HuH-7 (cell line): ENCODE results near the gene B3GALNT1.
A peak's percentile ranks its signal among the peaks of the same experiment; 100 is the strongest.

Experiments
- DNase-seq: peaks from one replicate; pipeline ENCODE4 v3.0.0; 2011; ENCODE audit warnings: low spot score

The B3GALNT1 gene

GRCh38 chr3:161104561-161105551 is at the start of gene B3GALNT1:
Gene B3GALNT1, minus strand, starts transcription at chr3:161105349. Its CDS starts 18,595 bp downstream, at chr3:161086754.
- peak; percentile 55 for DNase-seq

DNA sequence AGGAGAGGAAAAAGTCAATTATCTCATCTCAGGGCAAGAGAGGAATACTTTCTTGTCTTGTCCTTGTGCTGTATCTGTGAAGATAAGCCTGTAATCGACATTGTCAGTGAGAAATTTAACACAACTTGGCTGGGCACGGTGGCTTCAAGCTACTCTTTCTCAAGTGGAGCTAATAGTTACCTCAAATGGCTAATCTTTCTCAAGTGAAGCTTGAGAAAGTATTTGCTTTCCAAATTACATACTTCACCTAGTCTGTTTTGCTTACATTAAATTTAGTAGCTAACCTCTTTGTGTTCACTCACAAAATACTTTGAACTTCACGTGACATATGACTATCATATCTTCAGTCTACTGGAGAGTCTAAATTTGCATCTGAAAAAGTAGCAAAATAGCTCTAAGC is 48.3 kb upstream of the B3GALNT1 start:
- DNase-seq: no peak

- DNase-seq: no peak
These were observed 44.9 kb upstream of the B3GALNT1 start for GRCh38 chr3:161150001-161150525.

DNA sequence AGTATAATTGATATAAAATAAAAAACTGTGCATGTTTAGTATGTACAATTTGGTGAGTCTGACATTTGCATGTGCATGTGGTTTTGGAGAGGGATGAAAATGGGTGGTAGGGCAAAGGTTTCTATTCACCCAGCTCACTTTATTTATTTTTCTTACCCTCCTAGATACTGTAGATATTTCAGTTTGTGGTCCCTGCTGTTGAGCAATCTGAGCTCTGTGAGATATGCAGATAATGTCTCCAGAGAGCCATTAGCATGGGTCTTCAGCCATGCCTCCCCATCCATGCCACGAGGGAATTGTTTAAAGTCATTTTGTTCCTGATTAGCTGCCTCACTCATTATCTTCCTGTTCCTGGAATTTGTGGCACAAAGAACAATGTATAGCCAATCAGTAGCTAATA is 44.4 kb upstream of the B3GALNT1 start:
- peak; percentile 24 for DNase-seq

GRCh38 chr3:161148832-161149475 is 43.8 kb upstream of the B3GALNT1 start:
- DNase-seq: no peak

GRCh38 chr3:161142486-161142885 is 37.3 kb upstream of the B3GALNT1 start:
- DNase-seq: no peak

- no peak for DNase-seq
These were observed 34.5 kb upstream of the B3GALNT1 start for GRCh38 chr3:161139686-161140085.

- no peak for DNase-seq
These were observed 32.1 kb upstream of the B3GALNT1 start for GRCh38 chr3:161137260-161137659.

GRCh38 chr3:161132391-161132790 is 27.2 kb upstream of the B3GALNT1 start:
- DNase-seq: no peak

GRCh38 chr3:161126495-161126894 is 21.3 kb upstream of the B3GALNT1 start:
- no peak for DNase-seq

DNA sequence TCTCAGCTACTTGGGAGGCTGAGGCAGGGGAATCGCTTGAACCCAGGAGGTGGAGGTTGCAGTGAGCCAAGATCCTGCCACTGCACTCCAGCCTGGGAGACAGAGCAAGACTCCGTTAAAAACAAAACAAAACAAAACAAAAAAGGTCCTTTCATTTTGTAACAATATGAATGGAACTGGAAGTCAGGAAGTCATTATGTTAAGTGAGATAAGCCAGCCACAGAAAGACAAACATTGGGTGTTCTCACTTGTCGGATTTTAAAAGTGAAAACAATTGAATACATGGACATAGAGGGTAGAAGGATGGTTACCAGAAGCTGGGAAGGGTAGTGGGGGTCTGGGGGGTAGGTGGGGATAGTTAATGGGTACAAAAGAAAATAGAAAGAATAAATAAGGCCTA is 12.5 kb upstream of the B3GALNT1 start:
- no peak for DNase-seq

DNA sequence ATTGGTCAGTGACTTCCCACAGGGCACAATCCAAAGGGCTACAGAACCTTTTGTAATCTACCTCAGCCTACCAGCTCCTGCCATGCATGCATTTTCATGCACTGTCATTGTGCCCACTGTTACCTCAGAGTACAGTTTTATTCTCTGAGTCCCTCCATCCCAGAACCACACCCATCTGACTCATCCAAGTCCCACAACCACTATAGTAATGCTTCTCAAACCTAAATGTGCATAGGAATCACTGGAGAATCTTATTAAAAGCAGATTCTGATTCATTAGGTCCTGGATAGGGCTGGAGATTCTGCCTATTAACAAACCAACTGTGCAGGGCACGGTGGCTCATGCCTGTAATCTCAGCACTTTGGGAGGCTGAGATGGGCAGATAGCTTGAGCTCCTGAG is 3.7 kb upstream of the B3GALNT1 start:
- no peak for DNase-seq

- no peak for DNase-seq
These were observed 2.2 kb upstream of the B3GALNT1 start for GRCh38 chr3:161107311-161107710.

DNA sequence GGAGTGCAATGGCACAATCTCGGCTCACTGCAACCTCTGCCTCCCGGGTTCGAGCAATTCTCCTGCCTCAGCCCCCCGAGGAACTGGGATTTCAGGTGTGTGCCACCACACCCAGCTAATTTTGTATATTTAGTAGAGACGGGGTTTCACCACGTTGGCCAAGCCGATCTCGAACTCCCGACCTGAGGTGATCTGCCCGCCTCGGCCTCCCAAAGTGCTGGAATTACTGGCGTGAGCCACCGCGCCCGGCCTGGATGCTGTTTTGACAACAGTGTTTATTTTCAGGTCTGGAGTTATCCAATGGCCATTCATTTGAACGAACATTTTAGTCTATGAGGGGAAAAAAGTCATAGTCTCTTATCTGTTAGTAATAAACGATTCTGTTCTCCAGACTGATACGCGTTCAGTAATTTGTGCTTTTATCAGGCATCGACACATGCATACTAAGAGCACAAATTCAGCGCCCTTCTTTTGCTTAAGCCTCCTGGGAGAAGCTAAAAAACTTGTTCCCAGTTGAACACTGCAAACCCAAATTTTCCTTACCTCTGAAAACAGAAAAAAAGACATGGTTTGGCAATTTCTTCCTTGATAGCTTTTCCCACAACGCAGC is 1.3 kb downstream of the B3GALNT1 start:
- no peak for DNase-seq

GRCh38 chr3:161101609-161102008 is 3.5 kb downstream of the B3GALNT1 start:
- DNase-seq: no peak

GRCh38 chr3:161100994-161101393 is 4.2 kb downstream of the B3GALNT1 start:
- no peak for DNase-seq

DNA sequence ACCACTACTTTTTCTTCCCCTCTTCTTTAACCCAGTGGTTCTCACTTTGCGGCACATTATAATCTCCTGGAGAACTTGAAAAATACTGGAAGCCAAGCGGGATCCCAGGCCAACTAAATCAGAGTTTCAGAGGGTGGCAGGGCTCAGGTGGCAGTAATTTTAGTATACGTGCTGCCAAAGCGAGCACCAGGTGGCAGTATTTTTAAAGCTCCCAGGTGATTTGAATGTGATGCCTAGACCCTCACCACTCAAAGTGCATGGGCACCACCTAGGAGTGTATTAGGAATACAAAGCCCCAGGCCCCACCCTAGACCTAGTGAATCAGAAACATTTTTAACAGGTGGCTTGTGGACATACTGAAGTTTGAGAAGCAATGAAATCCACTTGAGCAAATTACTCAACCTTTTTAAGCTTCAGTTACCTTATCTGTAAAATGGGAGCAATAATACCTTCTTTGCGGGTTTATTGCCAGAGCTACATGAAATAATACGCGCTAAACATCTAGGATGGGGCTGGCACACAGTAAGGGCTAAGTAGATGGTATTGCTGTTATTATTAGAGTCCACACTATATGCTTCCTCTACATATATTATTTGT is 8.3 kb downstream of the B3GALNT1 start:
- peak; percentile 7 for DNase-seq

GRCh38 chr3:161093895-161094294 is 11.3 kb downstream of the B3GALNT1 start:
- no peak for DNase-seq

GRCh38 chr3:161084277-161084676 is 20.9 kb downstream of the B3GALNT1 start:
- no peak for DNase-seq

DNA sequence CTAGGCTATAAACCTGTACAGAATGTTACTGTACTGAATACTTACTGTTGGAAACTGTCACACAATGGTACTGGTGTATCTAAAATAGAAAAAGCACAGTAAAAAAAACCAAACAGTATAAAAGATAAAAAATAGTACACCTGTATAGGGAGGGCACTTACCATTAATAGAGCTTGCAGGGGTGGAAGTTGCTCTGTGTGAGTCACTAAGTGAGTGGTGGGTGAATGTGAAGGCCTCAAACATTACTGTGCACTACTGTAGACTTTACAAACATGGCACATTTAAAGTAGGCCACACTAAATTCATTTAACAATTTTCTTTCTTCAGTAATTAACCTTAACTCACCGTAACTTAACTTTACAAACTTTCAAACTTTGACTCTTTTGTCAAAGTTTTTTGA is 22.0 kb downstream of the B3GALNT1 start:
- DNase-seq: no peak

GRCh38 chr3:161082063-161082462 is 23.1 kb downstream of the B3GALNT1 start:
- DNase-seq: no peak

DNA sequence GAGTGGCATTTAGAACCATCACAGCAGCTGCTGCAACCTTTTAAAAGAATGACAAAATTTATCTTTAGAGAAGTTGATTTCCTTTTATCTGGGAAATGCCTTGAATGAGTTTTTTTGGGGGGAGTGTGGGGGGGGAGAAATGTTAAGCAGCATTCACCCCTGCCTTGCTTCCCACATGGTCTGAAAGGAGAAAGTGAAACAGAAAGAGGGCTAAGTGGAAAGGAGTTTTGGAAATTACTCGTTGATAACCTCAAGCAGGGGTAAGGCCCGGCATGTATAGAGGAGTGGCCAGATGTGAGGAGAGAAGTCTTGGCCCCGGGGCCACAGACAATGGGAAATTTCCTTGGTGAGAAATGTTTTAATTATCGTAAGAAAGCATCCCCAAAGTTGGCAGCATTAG is 23.5 kb downstream of the B3GALNT1 start:
- DNase-seq: no peak
